Measurements from ENCODE around the gene CEP120. TPM values are rescaled to one million over a fixed set of nuclear protein-coding genes. Genes with fewer than 3 reads are reported as not detected.

Gene CEP120
- total RNA-seq, 4 donors from 2014 or later: 15.9 to 31.5 (median 23.6) TPM

GRCh38 chr5:123367739-123368138 is 55.5 kb downstream of the CEP120 start:
- H3K9me3 ChIP-seq: no peaks in the 10 kb centered on the region
- H3K36me3 ChIP-seq: peaks cover 0 to 30% (median 0%) of the 10 kb centered on the region in 3 donors
- H3K27ac ChIP-seq: no peak overlapping the region
- 79 to 83% methylated on average over 1 of the region's 1 CpG for WGBS, 2 donors
- TF ChIP-seq POLR2A (IDR thresholded peaks at IDR 0.05) (no peak), CTCF (IDR thresholded peaks at IDR 0.05) (peak in 3 of 5 experiments; percentile 20 to 33 (median 22))
- no peaks in the 10 kb centered on the region for H3K27me3 ChIP-seq
- H3K4me3 ChIP-seq: no peak overlapping the region
- no peak for DNase-seq (ENCODE audit: low spot score in 2 of 2)
- H3K4me1 ChIP-seq: peaks cover 0 to 21% (median 5%) of the 10 kb centered on the region in 4 donors

DNA sequence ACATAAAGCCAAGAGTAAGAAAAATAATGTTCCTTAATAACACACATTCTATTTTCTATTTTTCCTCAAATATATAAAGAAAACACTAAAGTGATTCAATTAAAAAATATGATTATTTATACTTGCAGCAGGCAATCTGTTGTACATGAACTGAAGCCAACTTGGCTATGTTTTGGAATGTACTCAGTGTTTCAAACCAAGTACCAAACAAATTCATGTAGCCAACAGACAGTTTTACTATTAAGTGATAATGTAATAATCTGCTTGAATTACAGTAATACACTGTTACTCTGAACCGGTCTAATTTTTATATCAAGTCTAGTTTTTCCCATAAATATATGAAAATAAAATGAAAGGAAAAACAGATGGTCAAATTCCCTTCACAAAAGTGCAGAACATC is 58.0 kb downstream of the CEP120 start:
- Histone ChIP-seq H3K36me3 (peaks cover 0 to 23% (median 0%) of the 10 kb centered on the region in 3 donors), H3K4me1 (peaks cover 0 to 28% (median 7%) of the 10 kb centered on the region in 4 donors), H3K4me3 (no peak overlapping the region), H3K9me3 (no peaks in the 10 kb centered on the region), H3K27me3 (no peaks in the 10 kb centered on the region), H3K27ac (no peak overlapping the region)
- no peak for DNase-seq (ENCODE audit: low spot score in 2 of 2)
- TF ChIP-seq CTCF (IDR thresholded peaks at IDR 0.05) (no peak), POLR2A (IDR thresholded peaks at IDR 0.05) (no peak), EP300 (IDR thresholded peaks at IDR 0.05) (no peak)
- 21 to 26% methylated on average over 1 of the region's 1 CpG for WGBS, 2 donors

DNA sequence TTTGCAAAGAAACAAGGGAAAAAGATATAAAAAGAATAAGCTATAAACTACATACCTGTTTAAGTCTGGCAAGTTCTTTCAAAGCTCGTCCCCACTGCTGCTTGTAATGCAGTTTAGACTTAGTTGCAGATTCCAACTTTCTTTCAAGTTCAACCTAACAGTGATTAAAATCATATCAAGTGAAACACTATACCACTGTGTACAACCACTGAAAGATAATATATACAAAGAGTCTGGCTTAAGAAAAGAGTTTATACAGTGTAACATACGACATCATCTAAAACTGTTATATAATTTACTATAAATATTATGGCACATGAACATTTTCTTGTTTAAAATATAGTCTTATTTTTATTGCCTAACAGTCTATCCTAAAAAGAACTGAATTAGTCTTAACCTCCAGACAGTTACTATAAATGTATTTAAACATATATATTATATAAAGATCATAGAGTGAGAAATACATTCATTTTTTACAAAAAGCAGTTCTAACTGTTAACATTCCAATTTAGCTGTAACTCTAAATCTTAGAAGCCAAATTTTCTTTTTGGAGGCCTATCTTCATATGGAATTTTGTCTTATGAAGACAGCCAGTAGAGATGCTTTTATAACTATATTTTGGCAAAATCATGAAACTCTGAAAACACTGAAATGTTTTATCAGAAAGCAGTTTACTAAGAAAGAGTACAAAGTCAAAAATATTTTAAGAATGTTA is 58.6 kb downstream of the CEP120 start:
- no peaks in the 10 kb centered on the region for H3K27me3 ChIP-seq
- H3K27ac ChIP-seq: peak overlapping the region in 1 of 4 donors; percentile 10
- H3K9me3 ChIP-seq: no peaks in the 10 kb centered on the region
- no peak overlapping the region for H3K4me3 ChIP-seq
- TF ChIP-seq POLR2A (IDR thresholded peaks at IDR 0.05) (no peak), CTCF (IDR thresholded peaks at IDR 0.05) (no peak)
- peaks cover 0 to 32% (median 8%) of the 10 kb centered on the region in 4 donors for H3K4me1 ChIP-seq
- WGBS, 2 donors: 63 to 69% methylated on average over 2 of the region's 2 CpGs
- peaks cover 0 to 19% (median 0%) of the 10 kb centered on the region in 3 donors for H3K36me3 ChIP-seq
- DNase-seq (ENCODE audit: low spot score in 2 of 2): no peak

- Histone ChIP-seq H3K27me3 (no peaks in the 10 kb centered on the region), H3K4me1 (peaks cover 0 to 29% (median 8%) of the 10 kb centered on the region in 4 donors), H3K36me3 (peaks cover 0 to 27% (median 0%) of the 10 kb centered on the region in 3 donors), H3K4me3 (no peak overlapping the region), H3K27ac (no peak overlapping the region), H3K9me3 (peaks cover 0 to 5% (median 2%) of the 10 kb centered on the region in 4 donors)
- TF ChIP-seq POLR2A (IDR thresholded peaks at IDR 0.05): no peak
- TF ChIP-seq EP300 (IDR thresholded peaks at IDR 0.05): no peak
- TF ChIP-seq CTCF (IDR thresholded peaks at IDR 0.05): no peak
- DNase-seq (ENCODE audit: low spot score in 2 of 2): no peak
These were observed 62.3 kb downstream of the CEP120 start for GRCh38 chr5:123360910-123361309.

- Histone ChIP-seq H3K27me3 (no peaks in the 10 kb centered on the region), H3K27ac (no peak overlapping the region), H3K4me1 (peaks cover 0 to 22% (median 5%) of the 10 kb centered on the region in 4 donors), H3K9me3 (peaks cover 0 to 5% (median 2%) of the 10 kb centered on the region in 4 donors), H3K4me3 (no peak overlapping the region), H3K36me3 (peaks cover 0 to 27% (median 0%) of the 10 kb centered on the region in 3 donors)
- DNase-seq (ENCODE audit: low spot score in 2 of 2): no peak
- no peak for TF ChIP-seq POLR2A (IDR thresholded peaks at IDR 0.05)
- TF ChIP-seq EP300 (IDR thresholded peaks at IDR 0.05): no peak
- no peak for TF ChIP-seq CTCF (IDR thresholded peaks at IDR 0.05)
These were observed 63.0 kb downstream of the CEP120 start for GRCh38 chr5:123360201-123360571.
